ENCODE results near the gene KRTAP5-5. TPM values are rescaled to one million over a fixed set of nuclear protein-coding genes. Genes with fewer than 3 reads are reported as not detected.
"Not testable (repeated sequence)": the region's sequence is repeated elsewhere in the genome, so short reads cannot be mapped to it uniquely, and the experiment has no call there.

KRTAP5-5 gene
- total RNA-seq, 6 experiments from 2014 or later, result not detected

GRCh38 chr11:1597994-1598380 is 31.6 kb upstream of the KRTAP5-5 start, which contains the start of gene KRTAP5-2:
Gene KRTAP5-2 (minus strand): TSS chr11:1598294. CDS start chr11:1598250, 44 bp downstream.
- no CpG with 5 or more reads among the region's 4 CpGs for WGBS (ENCODE audit: insufficient coverage, low coverage, low lambda C conversion rate, missing lambda C conversion rate)
- Histone ChIP-seq H3K27me3 (peaks cover 0 to under 1% of the 10 kb centered on the region in 2 donors), H3K27ac (no peak within 1 kb of the TSS), H3K36me3 (no peaks in the 10 kb centered on the region), H3K4me3 (no peak within 1 kb of the TSS), H3K4me1 (no peaks in the 10 kb centered on the region), H3K9me3 (no peaks in the 10 kb centered on the region)
- no peak for DNase-seq
- ATAC-seq, result no peak
- TF ChIP-seq, protein P1, sequence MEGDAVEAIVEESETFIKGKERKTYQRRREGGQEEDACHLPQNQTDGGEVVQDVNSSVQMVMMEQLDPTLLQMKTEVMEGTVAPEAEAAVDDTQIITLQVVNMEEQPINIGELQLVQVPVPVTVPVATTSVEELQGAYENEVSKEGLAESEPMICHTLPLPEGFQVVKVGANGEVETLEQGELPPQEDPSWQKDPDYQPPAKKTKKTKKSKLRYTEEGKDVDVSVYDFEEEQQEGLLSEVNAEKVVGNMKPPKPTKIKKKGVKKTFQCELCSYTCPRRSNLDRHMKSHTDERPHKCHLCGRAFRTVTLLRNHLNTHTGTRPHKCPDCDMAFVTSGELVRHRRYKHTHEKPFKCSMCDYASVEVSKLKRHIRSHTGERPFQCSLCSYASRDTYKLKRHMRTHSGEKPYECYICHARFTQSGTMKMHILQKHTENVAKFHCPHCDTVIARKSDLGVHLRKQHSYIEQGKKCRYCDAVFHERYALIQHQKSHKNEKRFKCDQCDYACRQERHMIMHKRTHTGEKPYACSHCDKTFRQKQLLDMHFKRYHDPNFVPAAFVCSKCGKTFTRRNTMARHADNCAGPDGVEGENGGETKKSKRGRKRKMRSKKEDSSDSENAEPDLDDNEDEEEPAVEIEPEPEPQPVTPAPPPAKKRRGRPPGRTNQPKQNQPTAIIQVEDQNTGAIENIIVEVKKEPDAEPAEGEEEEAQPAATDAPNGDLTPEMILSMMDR (IDR thresholded peaks at IDR 0.05), result no peak
- TF ChIP-seq POLR2A (IDR thresholded peaks at IDR 0.05), result no peak
- intact Hi-C loops (cut with DNase I), result no loop called here

GRCh38 chr11:1598406-1598805 is 31.2 kb upstream of the KRTAP5-5 start:
- H3K27me3 ChIP-seq; H3K27ac ChIP-seq; H3K4me1 ChIP-seq; H3K36me3 ChIP-seq; intact Hi-C loops (cut with DNase I); H3K9me3 ChIP-seq; ATAC-seq; H3K4me3 ChIP-seq; DNase-seq: not testable (repeated sequence)
- WGBS (ENCODE audit: insufficient coverage, low coverage, low lambda C conversion rate, missing lambda C conversion rate), result 60% methylated on average over 3 of the region's 3 CpGs

DNA sequence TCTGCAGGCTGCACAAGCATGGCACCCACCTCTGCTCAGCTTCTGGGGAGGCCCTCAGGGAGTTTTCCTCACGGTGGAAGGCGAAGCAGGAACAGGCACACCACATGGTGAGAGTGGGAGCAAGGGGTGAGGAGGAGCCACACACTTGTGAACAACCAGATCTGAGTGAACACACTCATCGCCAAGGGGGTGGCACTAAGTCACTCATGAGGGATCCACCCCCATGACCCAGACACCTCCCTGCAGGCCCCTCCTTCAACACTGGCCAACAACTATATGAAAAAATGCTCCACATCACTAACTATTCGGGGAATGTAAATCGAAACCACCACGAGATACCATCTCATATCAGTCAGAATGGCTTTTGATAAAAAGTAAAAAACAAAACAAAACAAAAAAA is 30.8 kb upstream of the KRTAP5-5 start:
- Histone ChIP-seq H3K36me3 (no peaks in the 10 kb centered on the region), H3K27me3 (no peaks in the 10 kb centered on the region), H3K4me1 (no peaks in the 10 kb centered on the region), H3K9me3 (no peaks in the 10 kb centered on the region), H3K4me3 (no peak overlapping the region), H3K27ac (no peak overlapping the region)
- ATAC-seq, result no peak
- DNase-seq, result no peak
- TF ChIP-seq POLR2A (IDR thresholded peaks at IDR 0.05), result no peak
- TF ChIP-seq, protein P1 (IDR thresholded peaks at IDR 0.05), result no peak
- 50% methylated on average over 2 of the region's 6 CpGs for WGBS (ENCODE audit: insufficient coverage, low coverage, low lambda C conversion rate, missing lambda C conversion rate)
- intact Hi-C loops (cut with DNase I), result no loop called here

- no peaks in the 10 kb centered on the region for H3K36me3 ChIP-seq
- no peak overlapping the region for H3K4me3 ChIP-seq
- TF ChIP-seq POLR2A (IDR thresholded peaks at IDR 0.05), result no peak
- TF ChIP-seq, protein P1 (IDR thresholded peaks at IDR 0.05), result no peak
- H3K27me3 ChIP-seq, result no peaks in the 10 kb centered on the region
- H3K4me1 ChIP-seq, result no peaks in the 10 kb centered on the region
- 65% methylated on average over 5 of the region's 5 CpGs for WGBS (ENCODE audit: insufficient coverage, low coverage, low lambda C conversion rate, missing lambda C conversion rate)
- DNase-seq, result no peak
- ATAC-seq, result no peak
- H3K9me3 ChIP-seq, result no peaks in the 10 kb centered on the region
- H3K27ac ChIP-seq, result no peak overlapping the region
- intact Hi-C loops (cut with DNase I), result no loop called here
Measured at GRCh38 chr11:1600626-1601025, 28.9 kb upstream of the KRTAP5-5 start.

- H3K27ac ChIP-seq; H3K4me3 ChIP-seq; H3K9me3 ChIP-seq; intact Hi-C loops (cut with DNase I); H3K36me3 ChIP-seq; ATAC-seq; H3K27me3 ChIP-seq; H3K4me1 ChIP-seq; DNase-seq: not testable (repeated sequence)
- 54% methylated on average over 3 of the region's 3 CpGs for WGBS (ENCODE audit: insufficient coverage, low coverage, low lambda C conversion rate, missing lambda C conversion rate)
Measured at GRCh38 chr11:1601663-1602062, 27.9 kb upstream of the KRTAP5-5 start.

DNA sequence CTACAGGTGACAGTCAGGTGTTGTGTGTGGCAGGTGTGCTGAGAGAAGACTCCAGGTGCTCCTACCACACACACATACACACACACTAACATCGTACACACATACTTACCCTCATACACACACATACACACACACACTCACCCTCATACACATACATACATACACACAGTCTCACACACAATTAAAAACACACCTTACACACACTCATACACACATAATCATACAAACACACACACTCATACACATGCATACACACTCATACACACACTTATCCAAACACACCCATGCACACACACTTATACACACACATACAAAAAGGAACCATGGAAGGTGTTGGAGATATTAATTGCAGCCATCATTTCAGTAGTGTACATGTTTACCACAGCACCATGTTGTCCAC is 25.9 kb upstream of the KRTAP5-5 start:
- no peak overlapping the region for H3K4me3 ChIP-seq
- intact Hi-C loops (cut with DNase I), result no loop called here
- no peaks in the 10 kb centered on the region for H3K36me3 ChIP-seq
- no peaks in the 10 kb centered on the region for H3K4me1 ChIP-seq
- no peak overlapping the region for H3K27ac ChIP-seq
- ATAC-seq (no peak), DNase-seq (no peak)
- no peaks in the 10 kb centered on the region for H3K9me3 ChIP-seq
- 57% methylated on average over 1 of the region's 1 CpG for WGBS (ENCODE audit: insufficient coverage, low coverage, low lambda C conversion rate, missing lambda C conversion rate)
- no peaks in the 10 kb centered on the region for H3K27me3 ChIP-seq
- no peak for TF ChIP-seq POLR2A (IDR thresholded peaks at IDR 0.05)
- TF ChIP-seq, protein P1 (IDR thresholded peaks at IDR 0.05), result no peak

Data from right lobe of liver (tissue), 6 donors.